ENCODE measurements around the gene BORCS6. TPM values are rescaled to one million over a fixed set of nuclear protein-coding genes. Genes with fewer than 3 reads are reported as not detected.

The BORCS6 gene
- total and polyA plus RNA-seq, 2 experiments from 2014 or later, result 13.7 to 19.7 TPM

DNA sequence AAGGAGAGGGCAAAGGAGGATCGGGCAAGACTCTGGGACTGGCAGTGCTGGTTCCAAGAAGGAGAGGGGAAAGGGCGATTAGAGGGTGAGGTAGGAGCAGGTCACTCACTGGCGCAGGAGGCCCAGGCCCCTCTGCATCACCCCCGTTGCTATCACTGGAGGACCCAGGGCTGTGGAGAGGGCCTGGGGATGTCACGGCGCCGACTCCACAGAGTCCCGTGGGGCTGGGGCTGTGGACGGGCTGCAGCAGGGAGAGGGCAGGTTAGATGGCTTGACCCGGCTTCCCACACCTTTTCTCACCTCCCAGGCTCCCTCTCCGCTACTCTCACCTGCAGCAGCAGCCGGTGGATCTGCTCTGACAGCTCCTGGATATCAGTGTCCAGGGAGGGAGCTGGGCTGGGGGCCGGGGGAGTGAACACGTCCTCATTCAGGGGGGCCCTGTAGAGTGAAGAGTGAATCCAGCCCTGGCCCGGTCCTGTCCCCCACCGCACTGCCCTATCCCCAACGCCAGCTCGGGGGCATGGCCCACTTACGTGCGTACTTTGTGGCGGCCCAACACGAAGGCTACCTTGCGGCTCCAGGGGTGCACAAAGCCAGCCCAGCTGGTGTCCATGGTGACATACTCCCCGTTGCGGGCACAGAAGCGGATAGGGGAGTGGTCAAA lies 42.7 kb downstream of the BORCS6 start:
- Histone ChIP-seq H3K36me3 (peaks cover 64% of the 10 kb centered on the region), H3K4me3 (no peak overlapping the region), H3K27me3 (no peaks in the 10 kb centered on the region), H3K27ac (no peak overlapping the region), H3K4me1 (ENCODE audit: low read depth) (peaks cover 17% of the 10 kb centered on the region), H3K9me3 (ENCODE audit: low read depth) (no peaks in the 10 kb centered on the region)
- TF ChIP-seq, protein P1, sequence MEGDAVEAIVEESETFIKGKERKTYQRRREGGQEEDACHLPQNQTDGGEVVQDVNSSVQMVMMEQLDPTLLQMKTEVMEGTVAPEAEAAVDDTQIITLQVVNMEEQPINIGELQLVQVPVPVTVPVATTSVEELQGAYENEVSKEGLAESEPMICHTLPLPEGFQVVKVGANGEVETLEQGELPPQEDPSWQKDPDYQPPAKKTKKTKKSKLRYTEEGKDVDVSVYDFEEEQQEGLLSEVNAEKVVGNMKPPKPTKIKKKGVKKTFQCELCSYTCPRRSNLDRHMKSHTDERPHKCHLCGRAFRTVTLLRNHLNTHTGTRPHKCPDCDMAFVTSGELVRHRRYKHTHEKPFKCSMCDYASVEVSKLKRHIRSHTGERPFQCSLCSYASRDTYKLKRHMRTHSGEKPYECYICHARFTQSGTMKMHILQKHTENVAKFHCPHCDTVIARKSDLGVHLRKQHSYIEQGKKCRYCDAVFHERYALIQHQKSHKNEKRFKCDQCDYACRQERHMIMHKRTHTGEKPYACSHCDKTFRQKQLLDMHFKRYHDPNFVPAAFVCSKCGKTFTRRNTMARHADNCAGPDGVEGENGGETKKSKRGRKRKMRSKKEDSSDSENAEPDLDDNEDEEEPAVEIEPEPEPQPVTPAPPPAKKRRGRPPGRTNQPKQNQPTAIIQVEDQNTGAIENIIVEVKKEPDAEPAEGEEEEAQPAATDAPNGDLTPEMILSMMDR (IDR thresholded peaks at IDR 0.05; ENCODE audit: low read depth, low read length), result no peak
- DNase-seq (ENCODE audit: low read depth in 1 of 2, low spot score in 1 of 2), result no peak

DNA sequence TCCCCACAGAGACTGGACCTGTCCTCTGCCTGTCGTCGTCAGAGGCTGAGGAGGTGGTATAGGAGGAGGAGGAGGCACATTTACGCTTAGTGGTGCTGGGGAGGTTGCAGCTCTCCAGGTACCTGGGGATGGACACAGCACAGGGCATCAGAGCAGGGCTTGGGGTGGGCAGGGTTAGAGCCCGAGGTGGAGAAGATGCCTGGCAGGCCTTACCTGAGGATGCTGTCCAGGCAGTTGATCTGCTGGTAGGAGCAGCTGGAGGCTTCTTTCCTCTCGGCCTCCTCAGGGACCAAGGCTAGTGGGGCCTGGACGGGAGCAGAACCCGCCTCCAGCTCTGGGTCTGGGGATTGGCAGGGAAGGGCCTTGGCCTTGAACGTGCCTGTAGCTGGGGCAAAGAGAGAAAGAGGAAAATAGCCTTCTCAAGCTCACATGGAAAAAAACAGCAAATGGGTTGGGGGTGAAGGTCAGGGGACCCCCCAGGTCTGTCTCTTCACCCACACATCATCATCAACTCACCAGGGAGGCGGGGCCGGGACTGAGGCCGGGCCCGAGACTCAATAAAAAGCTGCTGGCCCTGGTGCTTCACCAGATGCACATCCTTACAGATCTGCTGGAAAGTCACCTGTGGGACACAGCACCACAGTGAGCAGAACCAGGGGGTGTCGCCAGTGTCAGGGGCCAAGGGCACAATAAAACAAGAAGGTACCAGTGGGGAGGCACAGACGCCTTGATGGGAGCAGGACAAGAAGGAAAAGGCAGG lies 43.4 kb downstream of the BORCS6 start:
- H3K27ac ChIP-seq, result no peak overlapping the region
- peaks cover 69% of the 10 kb centered on the region for H3K36me3 ChIP-seq
- no peak overlapping the region for H3K4me3 ChIP-seq
- TF ChIP-seq, protein P1 (IDR thresholded peaks at IDR 0.05; ENCODE audit: low read depth, low read length), result no peak
- no peaks in the 10 kb centered on the region for H3K27me3 ChIP-seq
- no peaks in the 10 kb centered on the region for H3K9me3 ChIP-seq (ENCODE audit: low read depth)
- peaks cover 17% of the 10 kb centered on the region for H3K4me1 ChIP-seq (ENCODE audit: low read depth)
- DNase-seq (ENCODE audit: low read depth in 1 of 2, low spot score in 1 of 2), result no peak

DNA sequence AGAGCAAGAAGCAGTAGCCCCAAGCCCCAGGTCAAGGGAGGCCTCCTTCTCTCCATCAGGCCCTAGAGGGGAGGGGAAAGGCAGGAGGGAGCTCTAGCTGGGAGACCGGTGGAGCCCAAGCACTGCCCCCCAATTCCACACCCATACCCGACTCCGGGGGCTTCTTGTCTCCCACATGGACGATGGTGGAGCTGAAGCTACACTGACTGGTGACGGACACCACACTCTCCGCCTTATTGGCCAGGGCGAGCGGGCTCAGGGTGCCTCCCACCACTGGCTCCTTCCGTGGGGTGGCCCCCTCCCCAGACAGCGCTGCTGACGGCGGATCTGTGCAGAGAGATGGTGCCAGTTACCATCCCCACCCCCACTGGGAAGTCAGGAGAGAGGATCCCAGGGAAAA lies 44.2 kb downstream of the BORCS6 start:
- DNase-seq (ENCODE audit: low read depth in 1 of 2, low spot score in 1 of 2), result no peak
- Histone ChIP-seq H3K27ac (peak overlapping the region; percentile 39), H3K27me3 (no peaks in the 10 kb centered on the region), H3K4me3 (no peak overlapping the region), H3K36me3 (peaks cover 72% of the 10 kb centered on the region), H3K4me1 (ENCODE audit: low read depth) (peaks cover 15% of the 10 kb centered on the region), H3K9me3 (ENCODE audit: low read depth) (no peaks in the 10 kb centered on the region)
- TF ChIP-seq, protein P1 (IDR thresholded peaks at IDR 0.05; ENCODE audit: low read depth, low read length), result no peak

GRCh38 chr17:8144401-8145231 lies 45.4 kb downstream of the BORCS6 start:
- TF ChIP-seq, protein P1 (IDR thresholded peaks at IDR 0.05; ENCODE audit: low read depth, low read length), result no peak
- no peaks in the 10 kb centered on the region for H3K27me3 ChIP-seq
- no peak overlapping the region for H3K4me3 ChIP-seq
- DNase-seq (ENCODE audit: low read depth in 1 of 2, low spot score in 1 of 2), result no peak
- H3K9me3 ChIP-seq (ENCODE audit: low read depth), result no peaks in the 10 kb centered on the region
- peaks cover 8% of the 10 kb centered on the region for H3K4me1 ChIP-seq (ENCODE audit: low read depth)
- H3K27ac ChIP-seq, result peak overlapping the region; percentile 57
- H3K36me3 ChIP-seq, result peaks cover 68% of the 10 kb centered on the region

DNA sequence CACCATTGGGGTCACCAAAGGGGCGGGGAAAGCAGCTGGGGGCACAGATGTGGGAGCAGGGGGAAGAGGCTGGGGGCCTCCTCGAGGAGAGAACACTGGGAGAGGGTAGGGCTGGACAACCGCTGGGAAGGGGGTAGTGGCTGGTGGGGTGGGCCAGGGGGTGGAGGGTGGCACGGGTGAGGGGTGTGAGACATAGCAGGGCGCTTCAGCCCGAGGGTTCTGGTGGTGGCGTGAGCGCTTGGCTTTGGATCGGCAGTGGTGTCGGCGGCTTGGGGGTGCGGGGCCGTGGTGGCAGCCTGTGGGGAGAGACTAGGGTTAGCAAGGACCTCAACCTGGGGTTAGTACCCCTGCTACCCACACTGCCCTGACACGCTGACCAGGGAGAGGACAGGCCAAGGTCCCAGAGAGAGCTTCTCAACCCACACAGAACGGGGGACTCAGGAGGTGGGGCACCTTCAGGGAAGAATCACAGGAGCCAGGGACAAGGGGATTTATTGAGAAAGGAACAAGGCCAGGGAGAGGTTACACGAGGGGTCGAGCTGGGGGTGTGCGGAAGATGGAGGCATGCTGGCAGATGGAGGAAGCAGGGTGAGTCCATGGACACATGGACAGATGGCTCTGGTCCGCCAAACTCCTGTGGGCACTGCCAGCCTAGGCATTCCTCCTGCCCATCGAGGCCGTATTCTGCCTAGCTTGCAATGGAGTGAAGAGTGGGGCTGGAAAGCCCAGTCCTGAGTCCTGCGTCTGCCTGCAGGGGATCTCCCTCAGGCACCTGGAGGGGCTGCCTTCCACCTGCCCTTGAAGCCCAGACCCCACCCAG lies 46.2 kb downstream of the BORCS6 start:
- H3K27me3 ChIP-seq, result no peaks in the 10 kb centered on the region
- peaks cover 5% of the 10 kb centered on the region for H3K4me1 ChIP-seq (ENCODE audit: low read depth)
- H3K4me3 ChIP-seq, result no peak overlapping the region
- H3K36me3 ChIP-seq, result peaks cover 63% of the 10 kb centered on the region
- TF ChIP-seq, protein P1 (IDR thresholded peaks at IDR 0.05; ENCODE audit: low read depth, low read length), result no peak
- H3K27ac ChIP-seq, result no peak overlapping the region
- H3K9me3 ChIP-seq (ENCODE audit: low read depth), result no peaks in the 10 kb centered on the region
- no peak for DNase-seq (ENCODE audit: low read depth in 1 of 2, low spot score in 1 of 2)

Data from cardiac muscle cell (in vitro differentiated cells and primary cell).